ENCODE results near the gene FUNDC2. TPM values are rescaled to one million over a fixed set of nuclear protein-coding genes. Genes with fewer than 3 reads are reported as not detected.

FUNDC2 gene
- total and polyA plus RNA-seq, 8 donors = 50.3 to 88.1 (median 72.0) TPM

GRCh38 chrX:155026420-155026726 is 271 bp upstream of the FUNDC2 start:
- TF ChIP-seq CTCF (IDR thresholded peaks at IDR 0.05) = no peak
- Histone ChIP-seq H3K4me1 (peaks cover 0 to 2% (median 0%) of the 10 kb centered on the region in 3 donors), H3K27ac (peak overlapping the region; percentile 91 to 99 (median 96)), H3K4me3 (peak overlapping the region in 3 of 4 donors; percentile 11 to 58 (median 44)), H3K9me3 (no peaks in the 10 kb centered on the region), H3K27me3 (no peaks in the 10 kb centered on the region), H3K36me3 (no peaks in the 10 kb centered on the region)
- intact Hi-C loops (cut with DNase I) = no loop called here
- DNase-seq = no peak
- ATAC-seq = no peak
- FAIRE-seq = no peak
- 1 to 30% methylated on average over 16 of the region's 16 CpGs for WGBS, 2 donors

GRCh38 chrX:155027509-155028066 is 944 bp downstream of the FUNDC2 start:
- intact Hi-C loops (cut with DNase I) = no loop called here
- ATAC-seq (peak; percentile 22 to 59 (median 40)), FAIRE-seq (peak; percentile 13)

GRCh38 chrX:155028129-155028528 is 1.5 kb downstream of the FUNDC2 start:
- no peak for ATAC-seq
- FAIRE-seq = no peak
- peak overlapping the region; percentile 36 to 58 (median 40) for H3K4me3 ChIP-seq

More at GRCh38 chrX:155027509-155028066, 944 bp downstream of the FUNDC2 start:
- H3K9me3 ChIP-seq = no peaks in the 10 kb centered on the region
- no peak for TF ChIP-seq CTCF (IDR thresholded peaks at IDR 0.05)
- H3K4me3 ChIP-seq = peak overlapping the region; percentile 36 to 58 (median 40)
- H3K4me1 ChIP-seq = peaks cover 0 to 2% (median 0%) of the 10 kb centered on the region in 3 donors
- peak in 1 of 6 donors; percentile 40 for DNase-seq
- no peaks in the 10 kb centered on the region for H3K36me3 ChIP-seq
- H3K27ac ChIP-seq = peak overlapping the region; percentile 91 to 99 (median 96)
- no peaks in the 10 kb centered on the region for H3K27me3 ChIP-seq
- 0 to 29% methylated on average over 14 of the region's 14 CpGs for WGBS, 2 donors

GRCh38 chrX:155028877-155029291 is 2.2 kb downstream of the FUNDC2 start:
- H3K27me3 ChIP-seq = no peaks in the 10 kb centered on the region
- intact Hi-C loops (cut with DNase I) = no loop called here
- TF ChIP-seq CTCF (IDR thresholded peaks at IDR 0.05) = no peak
- H3K4me1 ChIP-seq = peaks cover 0 to 2% (median 0%) of the 10 kb centered on the region in 3 donors
- peak overlapping the region in 2 of 4 donors; percentile 98 to 99 for H3K27ac ChIP-seq
- ATAC-seq (peak in 1 of 4 donors; percentile 2), FAIRE-seq (no peak), DNase-seq (no peak)
- no peaks in the 10 kb centered on the region for H3K9me3 ChIP-seq
- no peaks in the 10 kb centered on the region for H3K36me3 ChIP-seq
- peak overlapping the region in 2 of 4 donors; percentile 11 to 58 for H3K4me3 ChIP-seq
- 49 to 51% methylated on average over 2 of the region's 2 CpGs for WGBS, 2 donors

More at GRCh38 chrX:155028129-155028528, 1.5 kb downstream of the FUNDC2 start:
- TF ChIP-seq CTCF (IDR thresholded peaks at IDR 0.05) = no peak
- WGBS, 2 donors = 2 to 19% methylated on average over 3 of the region's 3 CpGs
- H3K36me3 ChIP-seq = no peaks in the 10 kb centered on the region
- no peaks in the 10 kb centered on the region for H3K27me3 ChIP-seq
- no peak for DNase-seq
- intact Hi-C loops (cut with DNase I) = no loop called here
- H3K4me1 ChIP-seq = peaks cover 0 to 2% (median 0%) of the 10 kb centered on the region in 3 donors
- H3K27ac ChIP-seq = peak overlapping the region in 3 of 4 donors; percentile 91 to 99 (median 98)
- H3K9me3 ChIP-seq = no peaks in the 10 kb centered on the region

GRCh38 chrX:155031657-155032056 is 5.0 kb downstream of the FUNDC2 start:
- 61 to 71% methylated on average over 5 of the region's 5 CpGs for WGBS, 2 donors
- no peak for TF ChIP-seq CTCF (IDR thresholded peaks at IDR 0.05)
- intact Hi-C loops (cut with DNase I) = no loop called here
- no peak overlapping the region for H3K4me3 ChIP-seq
- no peaks in the 10 kb centered on the region for H3K36me3 ChIP-seq
- DNase-seq (no peak), FAIRE-seq (no peak), ATAC-seq (no peak)
- no peaks in the 10 kb centered on the region for H3K27me3 ChIP-seq
- H3K4me1 ChIP-seq = no peaks in the 10 kb centered on the region
- no peaks in the 10 kb centered on the region for H3K9me3 ChIP-seq
- no peak overlapping the region for H3K27ac ChIP-seq

Measured in pancreas (tissue), 10 donors.